DOHH2 (cell line): ENCODE data around the gene TSR1.

Experiments
- H3F3A ChIP-seq: fragments of 200-600 bp; sonication (generic), shearing (Covaris generic); 2 replicates; pipeline ENCODE4 v1.6.0; 2016; ENCODE audit warnings: antibody characterized with exemption, mild to moderate bottlenecking; ENCODE audit not compliant: control insufficient read depth, insufficient read depth
- H3K27ac ChIP-seq: fragments of 200-600 bp; sonication (generic); 2 replicates; pipeline ENCODE4 v1.5.1; 2014; ENCODE audit warnings: low read depth, mild to moderate bottlenecking, low read length, moderate library complexity
- H3K27me3 ChIP-seq: fragments of 200-600 bp; sonication (generic); 2 replicates; pipeline ENCODE4 v1.6.1; 2014; ENCODE audit warnings: mild to moderate bottlenecking, low read length, mixed read lengths; ENCODE audit not compliant: control insufficient read depth
- H3K36me3 ChIP-seq: fragments of 200-600 bp; sonication (generic); 2 replicates; pipeline ENCODE4 v1.6.1; 2014; ENCODE audit warnings: mild to moderate bottlenecking, low read length, moderate library complexity, mixed read lengths; ENCODE audit not compliant: control insufficient read depth
- H3K4me1 ChIP-seq: fragments of 200-600 bp; sonication (generic); 2 replicates; pipeline ENCODE4 v1.6.1; 2014; ENCODE audit warnings: mild to moderate bottlenecking, low read length, mixed read lengths; ENCODE audit not compliant: control insufficient read depth
- H3K4me2 ChIP-seq: fragments of 200-600 bp; sonication (generic); 2 replicates; pipeline ENCODE4 v1.6.0; 2014; ENCODE audit warnings: mild to moderate bottlenecking, low read length, moderate library complexity
- H3K4me3 ChIP-seq: fragments of 200-600 bp; sonication (generic); 2 replicates; pipeline ENCODE4 v1.5.1; 2014; ENCODE audit warnings: mild to moderate bottlenecking, low read length, mixed read lengths
- H3K79me2 ChIP-seq: fragments of 200-600 bp; sonication (generic); 2 replicates; pipeline ENCODE4 v1.6.1; 2014; ENCODE audit warnings: mild to moderate bottlenecking, low read length, mixed read lengths; ENCODE audit not compliant: control insufficient read depth
- H3K9me2 ChIP-seq: fragments of 200-600 bp; sonication (generic); replicated peaks from 2 replicates; pipeline ENCODE4 v1.6.1; 2014; ENCODE audit warnings: mild to moderate bottlenecking, low read length, mixed read lengths; ENCODE audit not compliant: control insufficient read depth
- H3K9me3 ChIP-seq: fragments of 200-600 bp; sonication (generic); 2 replicates; pipeline ENCODE4 v1.6.1; 2014; ENCODE audit warnings: antibody characterized with exemption, low read length, mixed read lengths; ENCODE audit not compliant: control insufficient read depth, insufficient read depth
- H4K20me1 ChIP-seq: fragments of 200-600 bp; sonication (generic); 2 replicates; pipeline ENCODE4 v1.6.0; 2014; ENCODE audit warnings: low read depth, mild to moderate bottlenecking, antibody characterized with exemption, low read length, moderate library complexity; ENCODE audit not compliant: control insufficient read depth, insufficient read depth
- CTCF ChIP-seq: fragments of 200-600 bp; sonication (generic); IDR thresholded peaks from one replicate; pipeline ENCODE4 v1.5.1; 2014; ENCODE audit warnings: antibody characterized with exemption, mild to moderate bottlenecking, low read depth, low read length; ENCODE audit not compliant: poor library complexity, severe bottlenecking
- EZH2phosphoT487 ChIP-seq: fragments of 200-600 bp; sonication (generic); IDR thresholded peaks from 2 replicates; pipeline ENCODE4 v1.6.1; 2017; ENCODE audit warnings: borderline replicate concordance, mild to moderate bottlenecking, antibody characterized with exemption, low read length, moderate library complexity, mixed read lengths

Gene TSR1

DNA sequence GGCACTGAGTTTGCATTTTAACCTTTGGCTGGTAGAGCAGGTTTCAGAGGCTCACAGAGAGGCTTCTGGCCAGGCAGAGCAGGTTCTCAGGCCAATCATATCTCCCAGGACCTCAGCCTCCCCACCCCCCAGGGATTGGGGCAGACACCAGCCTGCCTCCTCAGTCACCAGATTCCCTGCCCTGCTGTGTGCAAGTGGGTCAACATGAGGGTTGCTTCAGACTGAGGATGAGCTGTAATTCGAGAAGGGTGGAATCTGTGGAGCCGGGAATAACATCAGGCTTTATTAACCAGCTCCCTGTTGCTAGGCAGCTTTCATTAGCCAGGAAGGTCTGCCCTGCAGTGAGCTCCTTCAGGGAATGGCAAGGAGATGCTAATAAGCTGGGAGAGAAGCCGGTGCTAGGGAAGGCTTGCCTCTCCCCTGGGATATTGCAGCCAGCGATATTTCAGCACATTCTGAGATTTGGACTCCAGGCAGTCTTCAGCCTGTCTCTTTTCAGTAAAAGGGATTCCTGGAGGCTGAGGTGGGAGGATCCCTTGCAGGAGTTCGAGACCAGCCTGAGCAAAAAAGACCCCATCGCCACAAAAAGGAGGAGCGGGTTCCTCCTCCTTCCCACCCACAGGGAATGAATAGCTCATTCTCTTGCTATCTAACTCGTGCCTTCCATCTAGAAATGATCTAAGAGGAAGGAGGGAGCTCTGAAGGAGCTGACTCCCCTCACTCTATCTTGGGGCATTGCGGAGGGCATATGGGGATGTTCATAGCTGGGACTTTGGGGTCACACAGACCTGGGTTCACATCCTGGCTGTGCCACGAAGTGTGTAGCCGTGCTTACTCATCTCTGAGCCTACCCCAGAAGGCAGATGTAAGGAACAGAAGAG lies 11.8 kb upstream of the TSR1 start:
- no peaks in the 10 kb centered on the region for H4K20me1 ChIP-seq
- no peaks in the 10 kb centered on the region for H3K79me2 ChIP-seq
- TF ChIP-seq CTCF, result no peak
- no peak for TF ChIP-seq EZH2phosphoT487
- H3K4me2 ChIP-seq, result no peak overlapping the region
- H3K4me3 ChIP-seq, result no peak overlapping the region
- no peaks in the 10 kb centered on the region for H3K27me3 ChIP-seq
- H3K9me3 ChIP-seq, result no peaks in the 10 kb centered on the region
- H3K36me3 ChIP-seq, result no peaks in the 10 kb centered on the region
- no peak overlapping the region for H3K27ac ChIP-seq
- peaks cover under 1% of the 10 kb centered on the region; the same call in 1 of the 2 replicates for H3K4me1 ChIP-seq
- H3K9me2 ChIP-seq, result no peaks in the 10 kb centered on the region
- no peaks in the 10 kb centered on the region for H3F3A ChIP-seq

GRCh38 chr17:2346475-2346874 lies 10.2 kb upstream of the TSR1 start:
- no peaks in the 10 kb centered on the region for H4K20me1 ChIP-seq
- H3K4me1 ChIP-seq, result no peaks in the 10 kb centered on the region
- no peaks in the 10 kb centered on the region; the same call in 1 of the 2 replicates for H3K36me3 ChIP-seq
- no peak overlapping the region for H3K27ac ChIP-seq
- no peak overlapping the region for H3K4me2 ChIP-seq
- H3K79me2 ChIP-seq, result no peaks in the 10 kb centered on the region
- H3K9me3 ChIP-seq, result no peaks in the 10 kb centered on the region
- H3F3A ChIP-seq, result no peaks in the 10 kb centered on the region
- no peaks in the 10 kb centered on the region for H3K27me3 ChIP-seq
- H3K9me2 ChIP-seq, result no peaks in the 10 kb centered on the region
- no peak for TF ChIP-seq CTCF
- TF ChIP-seq EZH2phosphoT487, result no peak
- no peak overlapping the region for H3K4me3 ChIP-seq

- H3K27me3 ChIP-seq, result no peaks in the 10 kb centered on the region
- H3K9me2 ChIP-seq, result no peaks in the 10 kb centered on the region
- no peaks in the 10 kb centered on the region for H3F3A ChIP-seq
- no peak for TF ChIP-seq CTCF
- H4K20me1 ChIP-seq, result no peaks in the 10 kb centered on the region
- no peak overlapping the region for H3K4me2 ChIP-seq
- H3K79me2 ChIP-seq, result no peaks in the 10 kb centered on the region
- H3K9me3 ChIP-seq, result no peaks in the 10 kb centered on the region
- H3K4me3 ChIP-seq, result no peak overlapping the region
- no peak overlapping the region for H3K27ac ChIP-seq
- no peaks in the 10 kb centered on the region for H3K4me1 ChIP-seq
- no peaks in the 10 kb centered on the region; the same call in 1 of the 2 replicates for H3K36me3 ChIP-seq
Observed at GRCh38 chr17:2344528-2344927, 8.3 kb upstream of the TSR1 start.
